SKM-1 treated with dmso at 0.1 percent for 144 hours (cell line): ENCODE measurements around the gene KRTAP10-6.
A peak's percentile ranks its signal among the peaks of the same experiment; 100 is the strongest.
"Not testable (repeated sequence)": the region's sequence is repeated elsewhere in the genome, so short reads cannot be mapped to it uniquely, and the experiment has no call there.

Source experiments
- DNase-seq: peaks from one replicate; lab custom pipeline; 2025; ENCODE audit not compliant: unreplicated experiment; lab: John Stamatoyannopoulos, UW

Gene KRTAP10-6

GRCh38 chr21:44599264-44600029 lies 7.1 kb upstream of the KRTAP10-6 start:
- no peak for DNase-seq

DNA sequence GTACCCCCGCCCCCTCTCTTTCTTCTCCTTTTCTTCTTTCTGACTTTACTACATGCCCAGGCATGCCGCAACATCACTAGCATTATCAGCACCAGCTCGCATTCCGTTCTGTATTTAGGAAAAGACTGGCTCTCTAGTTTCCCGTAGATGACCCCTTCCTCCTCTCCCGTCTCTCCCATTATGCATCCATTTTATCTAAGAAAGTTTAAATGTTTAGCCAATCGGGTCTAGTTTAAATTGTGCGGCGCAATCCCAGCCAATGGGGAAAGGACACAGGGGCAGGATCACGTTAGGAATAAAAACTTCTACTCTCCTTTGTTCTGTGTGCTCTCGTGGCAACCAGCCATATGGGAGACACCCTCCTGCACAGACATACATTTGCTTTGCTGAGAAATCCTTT lies 5.8 kb upstream of the KRTAP10-6 start:
- no peak for DNase-seq

DNA sequence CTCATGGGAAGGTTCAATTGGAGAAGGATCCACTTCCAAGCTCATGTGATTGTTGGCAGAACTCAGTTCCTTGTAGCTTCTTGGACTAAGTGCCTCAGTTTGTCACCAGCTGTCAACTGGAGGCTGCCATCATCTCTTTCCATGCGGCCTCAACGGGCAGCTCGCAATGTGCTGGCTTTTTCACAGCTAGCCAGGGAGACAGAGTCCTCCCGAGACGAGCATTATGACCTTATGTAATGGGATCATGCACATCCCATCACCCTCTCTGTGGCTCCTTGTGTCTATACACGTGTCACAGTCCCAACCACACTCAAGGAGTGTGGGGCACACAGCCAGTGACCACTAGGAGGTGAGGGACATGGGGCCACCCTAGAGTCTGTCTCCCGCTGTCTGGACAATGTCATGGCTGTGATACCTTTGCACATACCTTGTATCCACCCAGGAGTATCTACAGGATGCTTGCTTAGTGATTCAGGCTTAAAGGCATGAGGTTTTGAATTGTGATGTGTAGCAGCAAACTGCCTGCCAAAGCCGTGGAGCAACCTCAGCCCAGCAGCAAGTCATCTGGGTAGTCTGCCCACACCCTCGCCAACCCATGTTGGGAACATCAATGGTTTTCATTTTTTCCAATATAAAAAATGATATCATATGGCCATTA lies 3.9 kb upstream of the KRTAP10-6 start:
- DNase-seq: no peak

- no peak for DNase-seq
Observed at GRCh38 chr21:44595524-44595923, 3.2 kb upstream of the KRTAP10-6 start.

- no peak for DNase-seq
Observed at GRCh38 chr21:44594406-44594916, 2.2 kb upstream of the KRTAP10-6 start.

GRCh38 chr21:44593598-44594405 lies 1.5 kb upstream of the KRTAP10-6 start:
- no peak for DNase-seq

GRCh38 chr21:44591801-44592130 lies 539 bp downstream of the KRTAP10-6 start:
- DNase-seq: not testable (repeated sequence)

- not testable (repeated sequence) for DNase-seq
Observed at GRCh38 chr21:44590897-44591800, 1.2 kb downstream of the KRTAP10-6 start.

DNA sequence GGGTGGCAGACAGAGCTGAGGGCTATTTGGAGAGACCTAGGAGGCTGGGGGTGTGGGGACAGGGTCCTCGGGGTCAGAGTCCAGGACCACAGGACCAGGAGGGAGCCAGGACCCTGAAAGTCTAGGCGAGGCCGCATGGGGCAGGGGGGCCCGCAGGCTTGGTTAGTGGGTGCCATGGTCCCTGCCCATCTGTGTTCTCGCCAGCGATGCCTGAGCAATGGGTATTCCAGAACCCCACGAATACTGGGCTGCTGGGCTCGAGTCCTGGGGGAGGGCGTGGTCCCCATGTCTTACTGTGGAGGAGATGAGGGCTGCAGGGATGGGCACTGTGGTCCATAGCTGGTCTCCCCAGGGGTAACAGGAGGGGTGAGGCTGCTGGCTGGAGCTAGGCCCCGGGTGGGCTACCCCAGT lies 2.0 kb downstream of the KRTAP10-6 start:
- DNase-seq: no peak

DNA sequence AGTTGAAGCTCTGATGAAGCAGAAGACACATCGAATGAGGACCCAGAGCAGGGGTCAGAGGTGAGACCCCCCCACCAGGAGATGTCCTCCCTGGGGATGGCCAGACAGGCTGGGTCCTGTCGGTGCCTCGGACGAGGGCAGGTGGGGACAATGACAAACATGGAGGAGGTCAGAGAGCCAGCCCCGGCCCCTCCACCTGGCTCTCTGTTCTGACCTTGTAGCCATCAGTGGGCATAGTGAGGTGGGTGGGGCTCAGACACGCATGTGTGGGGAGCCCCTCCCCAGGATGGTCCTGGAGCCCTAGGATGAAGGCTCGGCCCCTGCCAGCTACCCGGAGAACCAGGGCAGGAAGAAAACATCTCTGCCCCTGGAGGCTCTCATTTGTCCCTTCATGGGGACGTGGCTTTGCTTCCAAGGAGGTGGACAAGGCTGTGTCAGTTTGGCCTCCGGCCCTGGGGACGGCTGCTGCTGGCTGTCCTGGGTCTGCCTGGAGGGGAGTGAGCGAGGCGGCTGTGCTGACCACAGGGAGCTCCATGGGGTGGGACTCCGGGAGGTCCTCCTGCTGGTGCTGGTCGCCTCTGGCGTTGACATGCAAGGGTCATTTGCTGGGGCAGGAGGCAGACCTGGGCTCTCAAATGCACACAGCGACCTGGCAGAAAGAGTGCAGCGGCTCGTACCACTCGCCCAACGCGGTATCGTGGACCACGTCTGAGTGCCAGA lies 2.6 kb downstream of the KRTAP10-6 start:
- no peak for DNase-seq

DNA sequence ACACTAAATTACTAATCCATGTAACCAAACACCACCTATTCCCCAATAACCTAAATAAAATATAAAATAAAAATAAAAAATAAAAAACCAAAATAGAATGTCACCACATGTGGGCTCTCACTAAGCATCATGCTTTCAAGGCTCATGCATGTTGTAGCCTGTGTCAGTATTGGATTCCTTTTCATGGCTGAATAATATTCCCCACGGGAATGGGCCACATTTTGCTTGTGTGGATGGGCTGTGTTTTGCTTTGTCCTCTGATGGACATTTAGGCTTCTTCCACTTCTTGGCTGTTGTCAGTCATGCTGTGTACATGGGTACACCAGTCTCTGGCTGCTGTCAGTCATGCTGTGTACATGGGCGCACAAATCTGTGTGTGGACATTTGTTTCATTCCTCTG lies 3.2 kb downstream of the KRTAP10-6 start:
- DNase-seq: no peak

DNA sequence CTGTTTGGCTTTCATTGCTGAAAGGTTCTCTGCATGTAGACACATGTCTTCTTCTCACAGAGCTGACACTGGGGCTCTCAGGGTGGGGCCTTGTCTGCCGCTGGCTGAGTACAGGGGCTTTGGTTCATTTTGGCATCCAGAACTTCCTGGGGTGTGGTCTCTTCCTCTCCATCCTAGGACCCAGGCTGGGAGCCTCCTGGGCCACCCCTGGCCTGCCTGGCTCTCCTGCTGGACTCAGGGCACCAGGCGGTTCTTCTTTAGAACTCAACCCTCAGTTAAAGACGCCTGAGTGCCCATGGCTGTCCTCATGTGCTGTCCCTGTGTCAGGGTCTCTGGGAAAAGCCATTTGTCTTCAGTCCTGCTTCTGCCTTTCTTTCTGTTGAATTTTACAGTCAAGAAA lies 6.4 kb downstream of the KRTAP10-6 start:
- no peak for DNase-seq

DNA sequence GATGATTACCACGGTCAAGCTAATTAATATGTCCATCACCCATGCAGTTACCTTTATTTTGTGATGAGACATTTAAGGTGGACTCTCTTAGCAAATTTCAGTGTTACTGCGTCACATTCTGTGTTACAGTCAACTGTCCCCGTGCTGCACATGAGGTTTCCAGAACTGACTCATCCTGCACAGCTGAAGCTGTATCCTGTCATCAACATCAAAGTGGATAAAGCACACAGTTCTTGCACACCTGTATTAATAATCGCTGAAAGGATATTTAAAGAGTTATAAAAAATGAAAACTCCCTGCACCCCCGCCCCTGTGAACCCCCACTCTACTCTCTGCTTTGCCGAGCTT lies 8.5 kb downstream of the KRTAP10-6 start:
- DNase-seq: no peak

GRCh38 chr21:44583089-44583799 lies 9.1 kb downstream of the KRTAP10-6 start:
- DNase-seq: no peak

DNA sequence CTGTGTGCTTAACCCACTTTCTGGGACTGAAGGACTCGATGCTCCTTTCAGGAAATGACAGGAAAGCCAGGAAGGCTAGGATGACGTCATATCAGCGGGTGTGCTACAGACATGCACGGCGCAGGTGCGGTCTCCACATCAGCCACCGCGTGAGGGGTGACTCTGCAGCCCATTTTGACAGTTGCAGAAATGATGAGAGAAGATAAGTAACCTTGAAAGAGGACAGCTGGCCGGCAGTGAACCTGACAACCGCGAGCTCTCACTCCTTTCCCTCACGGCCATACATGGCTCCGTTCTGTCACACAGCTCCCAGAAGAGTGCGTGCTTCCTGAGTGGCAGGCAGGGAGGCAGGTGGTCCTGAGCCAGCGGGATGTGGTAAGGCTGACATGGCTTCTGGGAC lies 10.2 kb downstream of the KRTAP10-6 start:
- DNase-seq: peak; percentile 75

DNA sequence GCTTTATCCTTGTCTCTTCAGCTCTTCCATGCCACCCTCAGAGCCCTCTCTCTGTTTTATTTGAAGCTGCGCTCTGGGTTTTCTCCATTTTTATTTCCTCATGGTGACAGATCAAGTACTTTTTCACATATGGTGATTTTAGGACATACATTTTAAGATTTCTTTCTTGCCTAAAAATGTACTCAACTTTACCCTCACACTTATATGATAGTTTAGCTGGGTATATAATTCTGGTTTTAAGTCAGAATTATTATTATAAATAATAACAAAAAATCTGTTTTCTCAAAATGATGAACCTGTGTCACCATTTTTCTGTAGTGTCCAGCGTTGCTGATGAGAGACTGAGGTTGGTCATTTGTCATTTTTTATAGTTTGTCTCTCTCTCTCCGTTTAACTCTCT lies 11.1 kb downstream of the KRTAP10-6 start:
- DNase-seq: no peak

DNA sequence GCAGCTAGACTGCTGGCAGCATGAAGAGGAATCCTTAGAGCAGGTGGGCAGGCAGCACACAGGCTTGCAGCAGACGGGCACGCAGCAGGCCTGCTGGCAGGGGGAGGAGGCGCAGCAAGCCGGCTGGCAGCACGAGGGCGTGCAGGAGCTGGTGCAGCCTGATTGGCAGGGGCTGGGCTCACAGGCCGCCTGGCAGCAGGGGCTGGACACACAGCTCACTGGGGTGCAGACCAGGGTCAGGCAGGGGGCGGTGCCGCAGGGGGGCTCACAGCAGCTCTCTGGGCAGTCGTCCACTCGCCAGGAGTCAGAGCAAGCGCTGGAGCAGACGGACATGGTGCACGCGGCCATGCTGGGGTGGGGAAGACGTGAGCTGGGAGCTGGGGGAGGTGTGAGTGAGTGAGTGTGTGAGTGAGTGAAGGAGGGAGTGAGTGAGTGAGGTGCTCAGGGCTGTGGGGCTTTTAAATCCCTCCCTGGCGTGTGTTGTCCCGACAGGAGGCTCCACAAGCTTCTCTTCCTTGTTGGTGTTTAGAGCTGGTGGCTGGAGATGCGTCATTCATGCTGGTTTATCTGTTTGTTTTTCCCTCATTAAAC lies 12.0 kb downstream of the KRTAP10-6 start, which contains the start of gene KRTAP10-5:
Gene KRTAP10-5 (minus strand): TSS at position 374 of the 591 bp plus-strand sequence. CDS start 26 bp downstream, at position 348.
- DNase-seq: not testable (repeated sequence)

DNA sequence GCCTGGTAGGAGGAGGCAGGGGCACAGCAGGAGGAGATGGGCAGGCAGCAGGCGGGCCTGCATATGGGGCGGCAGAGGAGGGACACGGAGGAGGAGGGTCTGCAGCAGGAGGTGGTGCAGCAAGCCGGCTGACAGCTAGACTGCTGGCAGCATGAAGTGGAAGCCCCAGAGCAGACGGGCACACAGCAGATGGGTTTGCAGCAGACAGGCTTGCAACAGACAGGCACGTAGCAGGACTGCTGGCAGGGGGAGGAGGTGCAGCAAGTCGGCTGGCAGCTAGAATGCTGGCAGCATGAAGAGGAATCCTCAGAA lies 12.5 kb downstream of the KRTAP10-6 start:
- DNase-seq: no peak
